ENCODE data around the gene FRS2. TPM values are rescaled to one million over a fixed set of nuclear protein-coding genes. Genes with fewer than 3 reads are reported as not detected.

The FRS2 gene
- total RNA-seq, 6 donors from 2014 or later, result 14.3 to 54.1 (median 24.7) TPM

Small RNA genes within 50 kb of the gene (small RNA-seq; reads per million reads assigned to genes)
- 3.3 to 23.4 (median 10.0) reads per million in 4 donors for gene MIR3913-1

Other genes starting within 250 kb of the FRS2 start
- 10 to 100 TPM; 22.9 to 57.1 (median 48.2) TPM for gene CPSF6, start 230.8 kb upstream of the FRS2 start, total RNA-seq
- gene LYZ, start 122.0 kb upstream of the FRS2 start, total RNA-seq, result 1,000 to 10,000 TPM in 1 of 6 donors, 100 to 1,000 TPM in 4, 10 to 100 TPM in 1; 52.9 to 1,947 (median 459) TPM
- gene YEATS4, start 110.6 kb upstream of the FRS2 start, total RNA-seq, result 10 to 100 TPM in 3 of 6 donors, 1 to 10 TPM in 2, under 1 TPM in 1; 1.00 to 12.8 (median 10.2) TPM
- 100 to 1,000 TPM in 3 of 6 donors, 10 to 100 TPM in 3; 28.1 to 117 (median 91.0) TPM for gene CCT2, start 115.1 kb downstream of the FRS2 start, total RNA-seq
- gene LRRC10, start 140.5 kb downstream of the FRS2 start, total RNA-seq, result not detected
- not detected for gene BEST3, start 228.9 kb downstream of the FRS2 start, total RNA-seq